HG02610 (cell line): ENCODE data around the gene ITGA11.
A peak's percentile ranks its signal among the peaks of the same experiment; 100 is the strongest.
"Not testable (repeated sequence)": the region's sequence is repeated elsewhere in the genome, so short reads cannot be mapped to it uniquely, and the experiment has no call there.

ENCODE experiments used
- ATAC-seq: cut with Tn5 transposase; IDR thresholded peaks from one replicate; pipeline ENCODE4 v1.9.1; 2021; ENCODE audit warnings: mild to moderate bottlenecking, moderate library complexity; ENCODE audit not compliant: unreplicated experiment

Gene ITGA11

GRCh38 chr15:68399096-68400065 lies 32.6 kb downstream of the ITGA11 start:
- no peak for ATAC-seq

- ATAC-seq = not testable (repeated sequence)
These were observed 34.0 kb downstream of the ITGA11 start for GRCh38 chr15:68397999-68398398.

GRCh38 chr15:68396068-68396467 lies 35.9 kb downstream of the ITGA11 start:
- ATAC-seq = no peak

- no peak for ATAC-seq
These were observed 40.8 kb downstream of the ITGA11 start for GRCh38 chr15:68391121-68391520.

- ATAC-seq = peak; percentile 85
These were observed 41.8 kb downstream of the ITGA11 start for GRCh38 chr15:68389936-68390817.

- ATAC-seq = no peak
These were observed 42.7 kb downstream of the ITGA11 start for GRCh38 chr15:68389041-68389930.

- no peak for ATAC-seq
These were observed 44.4 kb downstream of the ITGA11 start for GRCh38 chr15:68387381-68388143.

GRCh38 chr15:68386587-68387288 lies 45.2 kb downstream of the ITGA11 start:
- no peak for ATAC-seq

- no peak for ATAC-seq
These were observed 46.0 kb downstream of the ITGA11 start for GRCh38 chr15:68385671-68386586.

GRCh38 chr15:68385240-68385561 lies 46.8 kb downstream of the ITGA11 start:
- no peak for ATAC-seq

GRCh38 chr15:68384451-68385239 lies 47.3 kb downstream of the ITGA11 start:
- no peak for ATAC-seq

- no peak for ATAC-seq
These were observed 48.5 kb downstream of the ITGA11 start for GRCh38 chr15:68383161-68384074.

- no peak for ATAC-seq
These were observed 49.5 kb downstream of the ITGA11 start for GRCh38 chr15:68382286-68383007.

- no peak for ATAC-seq
These were observed 51.5 kb downstream of the ITGA11 start for GRCh38 chr15:68380456-68380855.

GRCh38 chr15:68379759-68380290 lies 52.1 kb downstream of the ITGA11 start:
- ATAC-seq = no peak
